GM12872 (cell line): ENCODE measurements around the gene RNF32.

Experiments used
- CTCF ChIP-seq: IDR thresholded peaks from 3 replicates; pipeline ENCODE4 v1.5.1; 2011; ENCODE audit warnings: low read depth, mild to moderate bottlenecking, low read length, moderate library complexity; ENCODE audit not compliant: insufficient read depth

Gene RNF32

GRCh38 chr7:156725936-156726335 lies 85.4 kb downstream of the RNF32 start:
- no peak for TF ChIP-seq CTCF
